IMR-90 (cell line): ENCODE measurements around the gene EIF1. TPM values are rescaled to one million over a fixed set of nuclear protein-coding genes. Genes with fewer than 3 reads are reported as not detected.
A peak's percentile ranks its signal among the peaks of the same experiment; 100 is the strongest.

ENCODE experiments used
- ATAC-seq: fragments of 200-7000 bp; cut with Tn5 transposase; 2 replicates; pipeline ENCODE4 v1.9.1; 2020; ENCODE audit warnings: low read depth, mild to moderate bottlenecking, moderate library complexity
- BruUV-seq: library from RNA; stranded (reverse); fragments of 400-500 nt; replicated peaks from 2 replicates; lab custom pipeline; 2021; lab: Mats Ljungman, UMichigan
- CTCF ChIA-PET: fragments of 300-600 bp; formaldehyde crosslinking; extraction: SDS; loops from one replicate; lab custom pipeline; 2021; ENCODE audit warnings: antibody characterized with exemption; lab: Yijun Ruan, JAX
- POLR2A ChIA-PET: fragments of 300-600 bp; sonication (Branson Sonifier 250); formaldehyde crosslinking; loops from one replicate; lab custom pipeline; 2022; ENCODE audit warnings: antibody characterized with exemption; ENCODE audit not compliant: unreplicated experiment; lab: Charles Lee
- DNase-seq: peaks from one replicate; pipeline ENCODE4 v3.0.0; 2013
- H2AFZ ChIP-seq: replicated peaks from 2 replicates; pipeline ENCODE3; 2013; ENCODE audit warnings: low read length, mild to moderate bottlenecking; ENCODE audit not compliant: poor library complexity
- H2AK5ac ChIP-seq: 2 replicates; pipeline ENCODE4 v1.6.1; 2013; ENCODE audit warnings: low read depth, low read length, inconsistent platforms
- H2AK9ac ChIP-seq: replicated peaks from 2 replicates; pipeline ENCODE3; 2013; ENCODE audit warnings: mild to moderate bottlenecking, low read depth, low read length, moderate library complexity; ENCODE audit not compliant: poor library complexity
- H2BK120ac ChIP-seq: 2 replicates; pipeline ENCODE4 v1.6.1; 2013; ENCODE audit warnings: low read depth, low read length, inconsistent platforms
- H2BK15ac ChIP-seq: 3 replicates; pipeline ENCODE4 v1.6.1; 2013; ENCODE audit warnings: low read depth, low read length, inconsistent platforms
- H2BK20ac ChIP-seq: 2 replicates; pipeline ENCODE4 v1.6.1; 2013; ENCODE audit warnings: low read depth, mild to moderate bottlenecking, inconsistent platforms, low read length, moderate library complexity
- H2BK5ac ChIP-seq: 2 replicates; pipeline ENCODE4 v1.6.1; 2013; ENCODE audit warnings: mild to moderate bottlenecking, low read depth, low read length, inconsistent platforms; ENCODE audit not compliant: poor library complexity, severe bottlenecking
- H3K14ac ChIP-seq: replicated peaks from 2 replicates; pipeline ENCODE4 v1.6.1; 2013; ENCODE audit warnings: low read depth, low read length, inconsistent platforms
- H3K18ac ChIP-seq: 2 replicates; pipeline ENCODE4 v1.6.1; 2013; ENCODE audit warnings: low read depth, low read length, control low read depth
- H3K23ac ChIP-seq: 2 replicates; pipeline ENCODE4 v1.6.1; 2013; ENCODE audit warnings: low read depth, low read length, inconsistent platforms
- H3K27ac ChIP-seq: 2 replicates; pipeline ENCODE4 v1.5.1; 2013; ENCODE audit warnings: mild to moderate bottlenecking, control low read depth, low read length; ENCODE audit not compliant: insufficient read depth
- H3K27me3 ChIP-seq: 2 replicates; pipeline ENCODE4 v1.6.1; 2013; ENCODE audit warnings: low read length; ENCODE audit not compliant: control insufficient read depth, insufficient read depth
- H3K36me3 ChIP-seq: 2 replicates; pipeline ENCODE4 v1.6.1; 2013; ENCODE audit warnings: low read length, mixed read lengths; ENCODE audit not compliant: control insufficient read depth, insufficient read depth
- H3K4ac ChIP-seq: 2 replicates; pipeline ENCODE4 v1.6.1; 2013; ENCODE audit warnings: low read depth, low read length, inconsistent platforms
- H3K4me1 ChIP-seq: 2 replicates; pipeline ENCODE4 v1.6.1; 2013; ENCODE audit warnings: low read length, mixed read lengths; ENCODE audit not compliant: control insufficient read depth, insufficient read depth
- H3K4me2 ChIP-seq: 2 replicates; pipeline ENCODE4 v1.6.1; 2013; ENCODE audit warnings: low read depth, mild to moderate bottlenecking, control low read depth, low read length, moderate library complexity
- H3K4me3 ChIP-seq: 2 replicates; pipeline ENCODE4 v1.5.1; 2013; ENCODE audit warnings: low read depth, mild to moderate bottlenecking, control low read depth, low read length, moderate library complexity; ENCODE audit not compliant: insufficient read depth
- H3K56ac ChIP-seq: 2 replicates; pipeline ENCODE4 v1.6.1; 2013; ENCODE audit warnings: low read length, inconsistent platforms; ENCODE audit not compliant: insufficient read depth; ENCODE audit errors: extremely low read depth
- H3K79me1 ChIP-seq, 2 experiments: 2 replicates each; pipeline ENCODE4 v1.6.1; 2013; ENCODE audit warnings: low read length in 2 of 2, inconsistent platforms in 1 of 2, low read depth in 1 of 2
- H3K9ac ChIP-seq: 2 replicates; pipeline ENCODE4 v1.6.1; 2013; ENCODE audit warnings: low read depth, low read length, control low read depth
- H3K9me1 ChIP-seq: 2 replicates; pipeline ENCODE4 v1.6.1; 2013; ENCODE audit warnings: low read length, inconsistent platforms; ENCODE audit not compliant: insufficient read depth
- H3K9me3 ChIP-seq: 2 replicates; pipeline ENCODE4 v1.6.1; 2013; ENCODE audit warnings: low read length; ENCODE audit not compliant: control insufficient read depth, insufficient read depth
- H4K20me1 ChIP-seq: 2 replicates; pipeline ENCODE4 v1.6.1; 2013; ENCODE audit warnings: low read length, inconsistent platforms; ENCODE audit not compliant: insufficient read depth
- H4K5ac ChIP-seq: 2 replicates; pipeline ENCODE4 v1.6.1; 2013; ENCODE audit warnings: mild to moderate bottlenecking, low read depth, low read length, control low read depth
- H4K8ac ChIP-seq, 2 experiments: 2 replicates each; pipeline ENCODE4 v1.6.1; 2013; ENCODE audit warnings: low read depth in 2 of 2, low read length in 2 of 2, control low read depth in 1 of 2, inconsistent platforms in 1 of 2
- H4K91ac ChIP-seq: 2 replicates; pipeline ENCODE4 v1.6.1; 2013; ENCODE audit warnings: low read depth, low read length, inconsistent platforms; ENCODE audit not compliant: insufficient read depth
- BHLHE40 ChIP-seq: fragments of 150-350 bp; IDR thresholded peaks from 2 replicates; pipeline ENCODE4 v1.6.1; 2016; ENCODE audit warnings: mild to moderate bottlenecking, low read depth, low read length
- CEBPB ChIP-seq: IDR thresholded peaks from 2 replicates; pipeline ENCODE4 v1.6.1; 2012; ENCODE audit warnings: low read depth, low read length, improper control_type of control experiment
- CHD1 ChIP-seq: IDR thresholded peaks from 2 replicates; pipeline ENCODE4 v1.6.1; 2012; ENCODE audit warnings: low read depth, low read length, improper control_type of control experiment
- FOS ChIP-seq: fragments of 150-350 bp; IDR thresholded peaks from 2 replicates; pipeline ENCODE4 v1.6.1; 2016; ENCODE audit warnings: low read depth, low read length
- MAFK ChIP-seq: IDR thresholded peaks from 2 replicates; pipeline ENCODE4 v1.6.1; 2012; ENCODE audit warnings: low read depth, low read length, improper control_type of control experiment
- MAZ ChIP-seq: IDR thresholded peaks from 2 replicates; pipeline ENCODE4 v1.6.1; 2012; ENCODE audit warnings: low read depth, mild to moderate bottlenecking, low read length, improper control_type of control experiment, moderate library complexity, borderline replicate concordance
- MXI1 ChIP-seq: IDR thresholded peaks from 2 replicates; pipeline ENCODE4 v1.6.1; 2012; ENCODE audit warnings: low read depth, mild to moderate bottlenecking, low read length, moderate library complexity, borderline replicate concordance
- NFE2L2 ChIP-seq: fragments of 150-350 bp; IDR thresholded peaks from 2 replicates; pipeline ENCODE4 v1.6.1; 2016; ENCODE audit warnings: low read depth, mild to moderate bottlenecking, low read length
- POLR2A ChIP-seq: IDR thresholded peaks from 2 replicates; pipeline ENCODE4 v1.6.1; 2012; ENCODE audit warnings: mild to moderate bottlenecking, low read depth, low read length
- RAD21 ChIP-seq: IDR thresholded peaks from 2 replicates; pipeline ENCODE4 v1.6.1; 2012; ENCODE audit warnings: low read length, improper control_type of control experiment
- RCOR1 ChIP-seq: IDR thresholded peaks from 2 replicates; pipeline ENCODE4 v1.6.1; 2012; ENCODE audit warnings: mild to moderate bottlenecking, low read length, improper control_type of control experiment; ENCODE audit not compliant: insufficient replicate concordance
- SMC3 ChIP-seq: fragments of 150-350 bp; IDR thresholded peaks from 2 replicates; pipeline ENCODE4 v1.6.1; 2016; ENCODE audit warnings: low read depth, mild to moderate bottlenecking, antibody characterized with exemption, low read length, moderate library complexity
- WGBS, 2 experiments: methylation state at CpG; one replicate each; pipeline versions ENCODE4 v1.1.5 to v1.1.7; 2013; ENCODE audit warnings: missing lambda C conversion rate in 2 of 2; ENCODE audit not compliant: insufficient read length in 1 of 2; ENCODE audit errors: extremely low coverage in 2 of 2; 5-methylcytosine and 5-hydroxymethylcytosine counted together
- dilution Hi-C: fragments of 300-500 bp; cut with HindIII; formaldehyde crosslinking; loops from one replicate; pipeline ENCODE4 v1.14.3; 2018; ENCODE audit warnings: low sequenced_read_pairs; ENCODE audit not compliant: unreplicated experiment
- in situ Hi-C: fragments of 300-500 bp; cut with MboI; formaldehyde crosslinking; loops from 3 replicates; pipeline ENCODE4 v1.14.3; 2019; ENCODE audit warnings: low sequenced_read_pairs, inconsistent platforms, mixed read lengths
- intact Hi-C: fragments of 100-400 bp; cut with micrococcal nuclease; formaldehyde crosslinking; loops from 2 replicates; pipeline ENCODE4 v1.10.0; 2022
- polyA plus RNA-seq, 3 experiments: library from polyadenylated mRNA; depleted of rRNA; stranded (reverse); fragments of >200 nt; gene quantifications; 2 replicates each; pipeline ENCODE4 v1.2.3, GENCODE V29; 2012; ENCODE audit warnings: low replicate concordance in 1 of 3
- total RNA-seq: library from RNA; depleted of rRNA; stranded (reverse); fragments of >200 nt; gene quantifications from 2 replicates; pipeline ENCODE4 v1.2.3, GENCODE V29; 2012
- TF ChIP-seq, protein P1 (sequence below): fragments of 150-350 bp; IDR thresholded peaks from 2 replicates; pipeline ENCODE4 v1.6.1; 2016; ENCODE audit warnings: low read depth, mild to moderate bottlenecking, low read length, moderate library complexity, borderline replicate concordance
- TF ChIP-seq, protein P2 (sequence below): conservative IDR thresholded peaks from 2 replicates; pipeline ENCODE4 v1.5.1; 2012; ENCODE audit warnings: mild to moderate bottlenecking, low read depth, low read length, improper control_type of control experiment
- TF ChIP-seq, protein P3 (sequence below): fragments of 150-350 bp; IDR thresholded peaks from 2 replicates; pipeline ENCODE4 v1.6.1; 2017; ENCODE audit warnings: mild to moderate bottlenecking, antibody characterized with exemption, low read length, low read depth

Gene EIF1
- total and polyA plus RNA-seq, 2 of the 4 experiments (the other 2 are of a cell fraction) = 89.4 to 381 TPM

DNA sequence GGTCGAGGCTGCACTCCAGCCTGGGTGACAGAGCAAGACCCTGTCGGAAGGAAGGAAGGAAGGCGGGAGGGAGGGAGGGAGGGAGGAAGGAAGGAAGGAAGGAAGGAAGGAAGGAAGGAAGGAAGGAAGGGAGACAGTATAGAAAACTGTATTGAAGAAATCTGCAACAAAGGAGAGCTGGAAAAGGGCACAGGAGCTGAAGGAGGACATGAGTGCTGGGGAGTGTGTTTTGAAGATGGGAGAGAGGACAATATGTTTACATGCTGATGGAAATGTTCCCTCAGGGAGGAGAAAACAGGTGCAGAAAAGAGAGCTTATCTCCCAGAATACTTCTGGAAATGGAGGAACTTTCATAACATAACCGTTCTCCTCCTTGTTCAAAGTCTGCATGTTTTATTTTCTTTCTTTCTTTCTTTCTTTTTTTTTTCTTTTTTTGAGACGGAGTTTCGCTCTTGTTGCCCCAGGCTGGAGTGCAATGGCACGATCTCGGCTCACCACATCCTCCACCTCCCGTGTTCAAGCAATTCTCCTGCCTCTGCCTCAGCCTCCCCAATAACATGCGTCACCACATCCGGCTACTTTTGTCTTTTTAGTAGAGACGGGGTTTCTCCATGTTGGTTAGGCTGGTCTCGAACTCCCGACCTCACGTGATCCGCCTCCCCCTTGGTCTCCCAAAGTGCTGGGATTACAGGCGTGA lies 48.4 kb downstream of the EIF1 start:
- H3K23ac ChIP-seq = no peak overlapping the region
- no peak overlapping the region for H4K5ac ChIP-seq
- H3K27ac ChIP-seq = no peak overlapping the region
- H2BK5ac ChIP-seq = no peak overlapping the region
- H3K79me1 ChIP-seq = no peaks in the 10 kb centered on the region
- H4K20me1 ChIP-seq = no peaks in the 10 kb centered on the region
- dilution Hi-C loops (no loop called here), intact Hi-C loops (loop anchor here (5.0 kb wide), 1 partner anchor 130 kb away; the partner anchor contains the start of gene KLHL11), in situ Hi-C loops (loop anchor here (5.0 to 10.0 kb wide), 2 partner anchors 65 to 228 kb away; partner anchors contain the start of gene CNP)
- no peak overlapping the region for H3K4me2 ChIP-seq
- DNase-seq (no peak), ATAC-seq (no peak)
- H2BK120ac ChIP-seq = no peak overlapping the region
- no peak overlapping the region for H3K18ac ChIP-seq
- H2BK15ac ChIP-seq = no peak overlapping the region
- no peaks in the 10 kb centered on the region for H3K9me3 ChIP-seq
- peak overlapping the region; percentile 89 for H2AK9ac ChIP-seq
- H3K4me3 ChIP-seq = no peak overlapping the region
- no peak overlapping the region for H3K4ac ChIP-seq
- H3K27me3 ChIP-seq = peaks cover 48% of the 10 kb centered on the region
- no peak overlapping the region for H4K91ac ChIP-seq
- BruUV-seq = no TSS peak
- H3K9me1 ChIP-seq = no peaks in the 10 kb centered on the region
- H3K56ac ChIP-seq = no peak overlapping the region
- no peak overlapping the region for H3K9ac ChIP-seq
- no peak overlapping the region for H2BK20ac ChIP-seq
- ChIA-PET CTCF (interaction anchor here (1.4 kb wide), 1 partner anchor 64 kb away, joined by 8 read pairs; no protein-coding TSS in a partner anchor), POLR2A (no interaction called here)
- no peak overlapping the region; the same call in 1 of the 2 replicates for H2AK5ac ChIP-seq
- H3K36me3 ChIP-seq = no peaks in the 10 kb centered on the region
- no peak overlapping the region for H3K14ac ChIP-seq
- H2AFZ ChIP-seq = no peak overlapping the region
- H3K4me1 ChIP-seq = peaks cover 5% of the 10 kb centered on the region; the same call in 1 of the 2 replicates
- no peak overlapping the region for H4K8ac ChIP-seq
- WGBS, 2 experiments = 95% methylated on average over 4 of the region's 17 CpGs; no CpG with 5 or more reads in 1 of the 2 experiments
- no peak for TF ChIP-seq RAD21
- TF ChIP-seq, protein P1, sequence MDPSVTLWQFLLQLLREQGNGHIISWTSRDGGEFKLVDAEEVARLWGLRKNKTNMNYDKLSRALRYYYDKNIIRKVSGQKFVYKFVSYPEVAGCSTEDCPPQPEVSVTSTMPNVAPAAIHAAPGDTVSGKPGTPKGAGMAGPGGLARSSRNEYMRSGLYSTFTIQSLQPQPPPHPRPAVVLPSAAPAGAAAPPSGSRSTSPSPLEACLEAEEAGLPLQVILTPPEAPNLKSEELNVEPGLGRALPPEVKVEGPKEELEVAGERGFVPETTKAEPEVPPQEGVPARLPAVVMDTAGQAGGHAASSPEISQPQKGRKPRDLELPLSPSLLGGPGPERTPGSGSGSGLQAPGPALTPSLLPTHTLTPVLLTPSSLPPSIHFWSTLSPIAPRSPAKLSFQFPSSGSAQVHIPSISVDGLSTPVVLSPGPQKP = no peak
- TF ChIP-seq MAFK = no peak
- TF ChIP-seq CEBPB = no peak
- TF ChIP-seq POLR2A = no peak
- no peak for TF ChIP-seq MXI1
- TF ChIP-seq CHD1 = no peak
- TF ChIP-seq MAZ = no peak
- no peak for TF ChIP-seq RCOR1
- TF ChIP-seq BHLHE40 = no peak
- no peak for TF ChIP-seq SMC3
- TF ChIP-seq, protein P2, sequence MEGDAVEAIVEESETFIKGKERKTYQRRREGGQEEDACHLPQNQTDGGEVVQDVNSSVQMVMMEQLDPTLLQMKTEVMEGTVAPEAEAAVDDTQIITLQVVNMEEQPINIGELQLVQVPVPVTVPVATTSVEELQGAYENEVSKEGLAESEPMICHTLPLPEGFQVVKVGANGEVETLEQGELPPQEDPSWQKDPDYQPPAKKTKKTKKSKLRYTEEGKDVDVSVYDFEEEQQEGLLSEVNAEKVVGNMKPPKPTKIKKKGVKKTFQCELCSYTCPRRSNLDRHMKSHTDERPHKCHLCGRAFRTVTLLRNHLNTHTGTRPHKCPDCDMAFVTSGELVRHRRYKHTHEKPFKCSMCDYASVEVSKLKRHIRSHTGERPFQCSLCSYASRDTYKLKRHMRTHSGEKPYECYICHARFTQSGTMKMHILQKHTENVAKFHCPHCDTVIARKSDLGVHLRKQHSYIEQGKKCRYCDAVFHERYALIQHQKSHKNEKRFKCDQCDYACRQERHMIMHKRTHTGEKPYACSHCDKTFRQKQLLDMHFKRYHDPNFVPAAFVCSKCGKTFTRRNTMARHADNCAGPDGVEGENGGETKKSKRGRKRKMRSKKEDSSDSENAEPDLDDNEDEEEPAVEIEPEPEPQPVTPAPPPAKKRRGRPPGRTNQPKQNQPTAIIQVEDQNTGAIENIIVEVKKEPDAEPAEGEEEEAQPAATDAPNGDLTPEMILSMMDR = no peak
- TF ChIP-seq FOS = no peak
- TF ChIP-seq, protein P3, sequence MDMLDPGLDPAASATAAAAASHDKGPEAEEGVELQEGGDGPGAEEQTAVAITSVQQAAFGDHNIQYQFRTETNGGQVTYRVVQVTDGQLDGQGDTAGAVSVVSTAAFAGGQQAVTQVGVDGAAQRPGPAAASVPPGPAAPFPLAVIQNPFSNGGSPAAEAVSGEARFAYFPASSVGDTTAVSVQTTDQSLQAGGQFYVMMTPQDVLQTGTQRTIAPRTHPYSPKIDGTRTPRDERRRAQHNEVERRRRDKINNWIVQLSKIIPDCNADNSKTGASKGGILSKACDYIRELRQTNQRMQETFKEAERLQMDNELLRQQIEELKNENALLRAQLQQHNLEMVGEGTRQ = no peak
- no peak for TF ChIP-seq NFE2L2
